RPMI7951 (cell line): Measurements from ENCODE around the gene ZNF827. TPM values are rescaled to one million over a fixed set of nuclear protein-coding genes. Genes with fewer than 3 reads are reported as not detected.
A peak's percentile ranks its signal among the peaks of the same experiment; 100 is the strongest.
"Not testable (repeated sequence)": the region's sequence is repeated elsewhere in the genome, so short reads cannot be mapped to it uniquely, and the experiment has no call there.

Experiments used
- DNase-seq: peaks from one replicate; pipeline ENCODE4 v3.0.0-alpha.2; 2012; ENCODE audit warnings: low read depth
- total RNA-seq: library from RNA; depleted of rRNA; stranded (reverse); fragments of >200 nt; shearing (Covaris generic); gene quantifications from 2 replicates; pipeline ENCODE4 v1.2.3, GENCODE V29; 2014

ZNF827 gene
- total RNA-seq, 1 experiment from 2014 or later = 6.5 TPM

DNA sequence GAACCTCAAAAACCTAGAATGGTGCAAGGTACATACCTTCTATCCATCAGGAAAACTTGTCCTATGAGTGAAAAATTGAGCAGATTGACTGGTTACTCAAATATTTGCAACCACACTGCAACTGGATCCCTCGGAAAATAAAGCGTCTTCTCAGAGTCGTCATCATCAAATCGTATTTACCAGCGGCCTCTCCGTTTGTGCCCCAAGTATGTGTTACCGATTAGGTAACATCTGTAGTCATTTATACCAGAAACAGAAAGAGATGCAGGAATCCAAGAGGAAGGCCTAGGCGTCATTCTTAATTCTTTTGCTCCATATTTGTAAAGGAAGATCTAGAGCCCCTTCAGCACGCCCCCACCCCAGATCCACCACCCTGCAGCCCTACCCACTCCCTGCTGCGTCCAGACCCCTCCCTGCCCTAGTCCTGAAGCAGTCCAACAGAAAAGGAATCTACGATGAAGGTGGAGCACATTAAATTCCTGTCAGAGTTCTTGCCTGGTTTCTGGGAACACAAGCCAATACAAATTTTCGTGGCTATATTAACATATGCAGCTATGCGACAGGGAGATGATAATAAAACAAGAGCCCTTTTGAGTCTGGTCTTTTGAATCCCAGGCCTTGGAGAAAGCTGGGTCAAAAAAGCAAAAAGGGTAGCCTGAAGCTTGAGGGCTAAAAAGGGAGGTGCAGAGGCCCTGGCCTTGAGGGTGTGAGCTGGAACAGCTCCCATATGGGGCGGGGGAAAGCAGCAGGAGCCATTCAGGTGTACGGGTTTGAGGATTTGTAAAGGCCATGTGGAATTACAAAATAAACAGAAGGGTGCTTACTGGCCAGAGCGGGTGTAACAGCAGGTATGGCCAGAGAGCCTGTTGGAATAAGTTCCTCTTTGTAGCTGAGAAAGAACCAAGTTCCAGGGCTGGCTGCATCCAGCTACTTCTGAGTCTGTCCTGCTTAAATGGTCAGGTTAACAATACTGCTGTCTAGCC lies 77.0 kb downstream of the ZNF827 start:
- DNase-seq = no peak

DNA sequence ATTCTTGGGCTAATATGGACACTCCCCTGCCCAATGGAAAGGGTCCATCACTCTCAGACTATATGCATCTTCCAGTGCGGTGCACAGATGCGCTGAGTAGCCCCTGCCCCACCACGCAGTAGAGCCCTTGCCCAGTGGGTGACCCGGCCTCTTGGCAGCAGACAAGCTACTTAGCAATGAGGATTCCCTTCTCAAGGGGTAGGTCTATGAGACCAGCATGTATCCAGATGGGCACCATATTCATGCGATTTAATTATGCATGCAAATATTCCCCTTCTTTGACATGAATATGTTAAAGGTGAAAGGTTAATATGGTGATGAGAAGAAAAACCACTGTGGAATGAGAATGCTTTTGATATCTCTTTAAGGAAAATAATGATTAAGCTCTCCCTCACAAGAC lies 77.7 kb downstream of the ZNF827 start:
- no peak for DNase-seq

DNA sequence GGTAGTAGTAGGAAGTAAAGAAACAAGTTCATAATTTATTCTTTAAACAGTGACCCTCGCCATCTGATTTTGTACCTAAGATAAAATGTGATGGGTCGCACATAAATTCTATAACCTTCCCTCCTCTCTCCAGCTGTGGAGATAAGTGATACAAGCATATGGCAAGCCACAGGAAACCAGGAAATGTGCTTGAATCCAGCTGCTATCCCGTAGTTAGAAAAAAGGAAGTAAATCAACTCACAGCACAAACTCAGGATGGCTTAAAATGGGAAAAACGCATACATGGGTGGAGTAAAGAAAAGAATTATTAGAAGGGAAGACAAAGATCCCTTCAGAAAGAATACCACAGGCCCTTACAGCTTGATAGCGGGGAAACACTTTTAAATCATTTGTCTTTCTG lies 78.2 kb downstream of the ZNF827 start:
- DNase-seq = no peak

DNA sequence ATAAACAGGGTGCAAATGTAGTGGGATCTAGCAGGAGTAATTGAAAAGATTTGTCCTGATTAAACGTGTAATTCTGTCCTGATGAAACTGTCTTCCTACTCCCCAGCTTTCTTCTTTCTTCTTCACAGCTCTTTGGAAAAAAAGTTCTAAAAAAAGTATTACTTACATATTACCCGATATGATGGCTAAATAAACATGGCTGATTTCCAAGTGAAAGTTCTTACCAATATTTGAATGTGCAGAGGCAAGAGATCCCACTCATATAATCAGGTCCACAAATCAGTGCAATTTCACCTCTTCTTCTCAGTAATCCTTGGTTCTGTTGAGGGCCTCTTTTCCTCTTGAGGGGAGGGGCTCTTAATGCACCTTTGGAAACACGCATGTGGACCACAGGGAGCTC lies 78.7 kb downstream of the ZNF827 start:
- DNase-seq = no peak

DNA sequence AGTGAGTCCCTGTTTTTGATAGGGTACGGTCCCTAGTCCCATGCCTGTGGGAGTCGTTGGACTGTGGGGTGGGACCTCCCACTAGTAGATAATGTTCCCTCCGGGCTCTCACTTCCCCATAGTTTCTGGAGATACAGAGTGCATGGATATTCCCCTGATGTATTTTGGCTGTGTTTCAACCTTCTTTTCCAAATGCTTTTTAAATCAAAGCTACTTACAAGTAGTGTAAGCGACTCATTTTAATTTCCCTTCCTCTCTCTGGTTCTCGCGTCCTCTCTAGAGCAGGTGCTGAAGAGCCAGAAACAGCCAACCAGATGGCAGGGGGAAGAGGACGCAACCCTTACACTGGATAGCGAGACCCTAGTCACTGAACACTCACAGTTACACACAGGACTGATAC lies 79.2 kb downstream of the ZNF827 start:
- DNase-seq = no peak

DNA sequence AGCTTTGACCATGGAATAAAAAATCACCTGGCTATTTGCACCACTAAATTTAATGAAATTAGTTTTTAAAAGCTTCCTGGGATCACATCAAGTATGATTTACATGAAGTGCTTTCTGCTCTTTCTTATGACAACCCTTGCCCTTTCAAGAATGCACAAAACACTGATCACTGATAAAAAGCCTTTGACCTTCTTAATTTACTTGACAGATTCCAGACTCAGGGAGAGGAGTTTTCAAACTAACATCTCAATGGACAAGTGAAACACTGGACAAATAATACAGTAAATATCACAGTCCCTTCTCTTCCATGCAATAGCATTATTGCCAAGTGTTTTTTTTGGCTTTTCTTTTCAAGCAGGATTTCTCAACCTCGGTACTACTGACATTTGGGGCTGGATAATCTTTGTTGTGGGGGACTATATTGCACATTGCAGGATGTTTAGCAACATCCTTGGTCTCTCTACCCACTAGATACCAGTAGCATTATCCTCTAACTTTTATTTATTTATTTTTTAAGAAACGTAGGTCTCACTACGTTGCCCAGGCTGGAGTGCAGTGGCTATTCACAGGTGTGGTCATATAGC lies 86.3 kb downstream of the ZNF827 start:
- DNase-seq = no peak

DNA sequence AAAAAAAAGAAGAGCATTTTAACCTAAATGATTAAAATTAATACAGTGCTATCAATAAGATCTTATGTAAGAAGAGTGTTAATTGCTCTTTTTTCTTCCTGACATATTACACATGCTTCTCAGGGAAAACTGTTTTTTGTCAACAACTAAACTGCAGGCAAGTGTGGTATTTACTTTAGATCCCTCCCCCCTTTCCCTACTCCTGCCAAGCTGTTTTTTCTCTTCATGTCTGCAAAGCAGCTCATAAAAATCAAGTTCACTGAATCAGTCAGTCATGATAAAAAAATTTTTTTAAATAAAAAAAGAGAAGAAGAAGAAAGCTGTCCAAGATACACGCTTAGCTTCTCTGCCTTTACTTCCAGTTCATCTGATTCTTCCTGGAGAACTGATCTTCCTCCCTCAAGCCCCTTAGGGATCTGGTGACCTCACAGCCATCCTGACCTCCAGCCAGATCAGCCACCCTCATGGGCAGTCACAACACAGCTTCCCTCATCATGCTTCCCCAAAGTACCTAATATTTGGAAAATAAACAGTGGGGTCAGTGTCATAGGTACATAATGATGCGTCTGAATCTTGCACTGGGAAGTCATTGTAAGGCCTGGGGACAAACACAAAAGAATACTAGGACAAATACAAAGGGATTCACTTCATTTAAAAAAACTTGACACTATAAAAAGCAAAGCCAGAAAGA lies 87.0 kb downstream of the ZNF827 start:
- no peak for DNase-seq

DNA sequence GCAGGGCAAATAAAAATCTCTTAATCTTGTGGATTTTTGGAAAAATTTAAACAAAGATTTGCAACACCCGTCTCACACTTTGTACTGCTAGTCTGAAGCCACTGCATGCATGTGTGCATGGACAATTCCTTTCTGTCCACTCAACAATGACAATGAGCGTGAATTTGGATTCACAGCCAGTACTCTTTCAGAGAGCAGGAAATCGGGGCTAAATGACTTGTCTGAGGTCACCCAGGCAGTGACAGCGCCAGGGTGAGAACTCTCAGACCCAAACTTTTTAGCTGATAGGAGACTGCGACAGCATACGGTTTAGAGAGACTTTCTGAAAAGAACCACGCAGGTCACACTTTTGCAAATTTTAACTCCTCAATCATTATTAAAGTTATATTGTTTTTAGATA lies 90.9 kb downstream of the ZNF827 start:
- DNase-seq = no peak

DNA sequence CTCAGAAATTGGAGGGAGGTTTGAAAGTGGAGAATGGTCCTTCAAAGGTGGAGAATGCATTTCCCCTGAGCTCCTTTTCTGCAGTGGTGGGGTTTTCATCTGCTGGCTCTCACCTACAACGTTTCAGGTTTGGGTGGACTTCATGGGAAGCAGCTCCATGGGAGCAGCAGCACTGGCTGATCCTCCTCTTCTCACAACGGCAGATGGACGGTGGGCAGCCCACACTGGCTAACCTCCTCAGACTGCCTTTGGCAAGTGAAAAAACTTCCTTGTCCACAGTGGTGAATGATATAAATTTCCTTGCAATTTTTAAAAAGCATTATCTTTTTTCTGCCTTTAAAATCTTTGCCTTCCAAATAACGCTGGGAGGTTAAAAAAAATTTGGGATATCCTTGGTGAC lies 93.5 kb downstream of the ZNF827 start:
- DNase-seq = no peak

DNA sequence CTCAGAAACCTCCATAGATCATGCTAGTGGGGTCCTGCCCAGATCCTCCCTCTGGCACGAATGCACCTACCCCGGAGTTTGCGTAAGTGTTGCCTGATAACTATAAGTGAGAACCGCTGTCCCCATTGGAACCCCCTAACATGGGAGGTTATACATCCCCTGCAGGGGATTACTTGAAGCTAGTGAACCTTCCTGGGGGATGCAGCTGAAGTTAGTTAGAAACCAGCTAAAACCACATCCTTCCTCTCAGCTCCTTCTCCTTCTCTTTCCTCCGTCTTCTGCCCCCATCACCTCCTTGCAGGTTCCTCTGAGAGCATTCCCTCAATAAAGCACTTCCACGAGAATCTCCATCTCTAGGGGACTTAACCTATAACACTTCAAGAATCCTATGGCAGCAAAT lies 95.0 kb downstream of the ZNF827 start:
- peak; percentile 30 for DNase-seq

DNA sequence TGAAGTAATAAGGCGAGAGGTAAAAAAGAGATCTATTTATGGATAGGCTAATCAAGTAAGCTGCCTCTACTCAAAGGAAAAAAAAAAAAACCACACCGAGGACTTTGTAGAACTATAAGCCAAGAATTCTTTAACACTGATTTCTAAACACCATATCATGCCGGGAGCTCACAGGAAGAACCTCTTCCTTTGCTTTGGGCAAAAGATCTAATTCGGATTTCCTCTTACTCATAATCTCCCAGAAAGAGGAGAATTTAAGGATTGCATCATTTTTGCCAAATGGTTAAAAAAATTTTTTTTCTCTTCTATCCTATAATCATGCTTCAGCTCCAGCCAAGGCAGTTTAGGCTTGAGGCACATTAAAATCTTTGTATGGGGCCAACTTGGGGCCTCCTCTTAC lies 95.5 kb downstream of the ZNF827 start:
- peak; percentile 89 for DNase-seq

DNA sequence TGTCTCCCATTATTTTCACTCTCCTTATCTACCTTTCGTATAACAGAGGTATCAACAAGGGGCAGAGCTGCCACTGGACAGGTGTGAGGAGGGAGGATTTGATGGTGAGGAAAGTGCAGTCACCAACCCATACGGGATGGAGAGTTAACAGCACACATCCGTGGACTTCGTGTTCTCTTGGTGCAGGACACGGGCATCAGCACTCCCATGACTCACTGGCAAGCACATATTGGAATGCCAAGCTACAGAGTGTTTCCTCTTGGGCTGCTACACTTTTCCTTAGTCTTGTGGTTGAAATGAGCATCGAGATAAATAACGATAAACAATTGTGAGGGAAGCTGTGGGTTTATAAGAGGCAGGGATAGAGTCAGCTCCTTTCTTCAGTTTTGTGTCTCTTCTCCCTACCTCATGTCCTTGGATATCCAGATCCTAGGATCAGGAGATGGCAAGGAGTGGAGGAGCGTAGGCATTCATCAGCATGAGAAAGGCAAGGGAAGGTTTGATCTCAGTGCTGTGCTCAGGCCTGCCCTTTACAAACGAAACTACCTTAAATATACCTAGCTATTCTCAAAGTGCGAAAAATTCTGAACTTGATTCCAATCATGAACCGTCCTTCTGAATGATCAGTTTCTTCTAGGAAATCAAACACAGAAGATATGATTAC lies 96.3 kb downstream of the ZNF827 start:
- DNase-seq = peak; percentile 82

DNA sequence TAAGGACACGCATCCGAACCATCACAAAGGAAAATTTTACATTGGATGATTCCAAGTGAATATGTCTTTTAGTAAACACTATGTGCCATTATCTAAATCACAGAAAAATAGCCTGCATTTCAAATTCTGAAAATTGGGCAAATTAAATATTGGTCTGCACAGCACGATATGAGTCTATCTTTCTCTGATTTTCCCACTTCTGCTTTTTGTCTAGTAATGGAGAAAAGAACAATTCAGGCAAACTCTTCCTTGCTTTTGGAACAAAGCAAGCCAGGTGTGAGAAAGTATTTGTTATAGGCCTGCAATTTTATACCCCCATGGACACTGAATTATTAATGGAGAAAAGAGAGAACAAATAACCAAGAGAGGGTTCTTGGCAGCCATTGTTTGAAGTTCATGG lies 97.8 kb downstream of the ZNF827 start:
- DNase-seq = no peak

DNA sequence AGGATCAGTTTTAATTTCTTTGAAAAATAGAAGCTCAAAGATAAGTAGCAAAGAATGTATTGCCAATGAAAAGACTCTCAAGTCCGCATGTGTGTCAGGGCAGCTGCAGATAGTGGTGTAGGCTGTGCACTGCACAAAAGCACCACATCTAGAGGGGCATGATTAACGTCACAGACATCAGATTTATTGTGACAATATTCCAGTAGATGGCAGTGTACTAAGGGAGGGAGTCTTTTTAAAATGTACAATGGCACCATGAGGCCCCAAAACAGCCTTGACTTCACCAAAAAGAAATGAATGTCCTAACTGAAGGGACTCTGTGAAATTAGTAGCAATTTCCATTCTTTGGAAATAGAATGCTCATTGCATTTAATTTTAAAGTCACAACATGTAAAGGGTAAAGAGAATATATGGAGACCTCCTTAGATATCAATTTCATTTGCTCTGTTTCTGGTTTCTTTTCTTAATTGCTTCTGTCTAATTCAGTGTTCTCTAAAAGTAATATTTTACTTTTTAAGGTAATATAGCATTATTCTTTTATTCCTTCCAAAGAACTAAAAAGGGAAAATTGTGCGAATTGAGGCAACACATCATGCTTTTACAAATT lies 98.4 kb downstream of the ZNF827 start:
- DNase-seq = peak; percentile 72

DNA sequence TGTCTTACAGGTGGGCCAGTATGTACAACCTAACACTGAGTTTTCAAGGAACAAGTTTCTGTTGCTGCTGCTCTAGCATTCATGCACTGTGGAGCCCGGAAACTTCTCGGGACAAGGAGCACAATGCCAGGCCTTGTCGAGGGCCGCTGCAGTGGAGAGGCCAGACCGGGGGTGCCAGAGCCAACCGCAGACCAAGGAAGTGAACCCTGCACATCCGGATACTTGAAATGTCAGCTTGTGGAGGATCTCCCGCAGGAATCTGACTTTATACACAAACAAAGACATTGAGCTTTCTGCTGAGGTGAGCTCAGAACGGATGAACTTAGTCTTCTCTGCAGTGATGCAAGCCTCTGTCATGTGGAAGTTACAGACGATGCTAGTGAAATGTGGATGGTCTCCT lies 99.5 kb downstream of the ZNF827 start:
- peak; percentile 90 for DNase-seq

DNA sequence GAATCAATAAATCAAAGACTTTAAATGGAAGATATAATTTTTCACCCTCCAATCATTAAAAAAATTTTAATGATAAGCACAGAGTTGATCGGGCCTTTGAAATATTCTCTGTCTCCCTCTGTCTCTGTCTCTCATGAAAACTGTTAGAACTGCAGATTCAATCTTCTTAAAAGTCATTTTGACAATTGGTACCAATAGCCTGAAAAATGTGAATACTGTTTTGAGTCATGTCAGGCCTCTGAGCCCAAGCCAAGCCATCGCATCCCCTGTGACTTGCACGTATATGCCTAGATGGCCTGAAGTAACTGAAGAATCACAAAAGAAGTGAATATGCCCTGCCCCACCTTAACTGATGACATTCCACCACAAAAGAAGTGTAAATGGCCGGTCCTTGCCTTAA lies 106.2 kb downstream of the ZNF827 start:
- DNase-seq = not testable (repeated sequence)

DNA sequence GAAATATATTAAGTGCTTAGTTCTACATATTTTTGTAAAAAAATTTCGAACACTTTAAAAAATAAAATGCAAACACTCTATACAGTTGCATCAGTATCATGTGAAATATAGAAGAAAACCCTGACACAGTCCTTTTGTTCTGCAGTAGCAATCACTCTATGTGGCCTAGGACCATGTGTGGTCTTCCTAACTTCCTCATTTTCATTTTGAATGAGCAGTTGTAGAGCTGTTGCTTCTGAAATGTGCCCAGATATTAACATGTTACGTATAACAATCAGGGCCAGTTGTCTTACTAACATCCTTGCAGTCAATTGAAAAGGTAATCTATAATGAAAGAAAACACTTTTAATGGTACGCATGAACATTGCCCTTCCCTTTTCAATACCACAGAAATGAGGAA lies 107.9 kb downstream of the ZNF827 start:
- DNase-seq = no peak

DNA sequence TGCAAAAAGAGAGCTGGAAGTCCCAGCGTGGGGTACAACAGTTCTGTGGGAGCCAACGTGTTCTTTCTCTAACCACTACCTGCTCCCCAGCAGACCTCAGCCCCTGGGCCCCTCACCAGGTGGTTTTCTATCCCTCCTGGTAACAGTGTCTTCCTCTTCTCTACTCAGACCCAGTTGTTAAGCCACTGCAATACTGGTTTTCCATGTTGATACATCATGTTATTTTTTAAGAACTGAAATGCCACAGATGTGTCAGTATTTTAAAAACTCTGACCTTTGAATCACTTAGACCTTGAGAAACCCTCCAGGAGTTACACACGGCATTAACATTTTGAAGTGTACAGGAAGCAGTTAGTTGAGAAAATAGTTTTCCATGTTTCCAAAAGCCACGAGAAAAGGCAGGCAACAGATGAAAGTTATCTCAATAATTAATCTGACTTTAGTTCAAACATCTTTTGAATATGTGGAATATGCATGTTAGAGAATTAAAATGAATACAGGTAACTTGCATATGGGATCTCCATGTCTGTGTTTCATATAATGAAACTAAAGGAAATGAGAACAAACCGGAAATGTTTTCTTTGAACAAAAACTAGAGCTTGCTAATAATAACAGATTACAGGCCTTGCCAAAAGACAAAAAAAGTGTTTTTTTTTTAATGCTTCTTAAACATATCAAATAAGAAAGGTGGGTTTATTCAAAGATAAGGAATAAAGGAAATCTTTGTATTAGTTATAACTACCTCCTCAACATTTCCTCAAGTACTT lies 108.8 kb downstream of the ZNF827 start:
- DNase-seq = no peak

DNA sequence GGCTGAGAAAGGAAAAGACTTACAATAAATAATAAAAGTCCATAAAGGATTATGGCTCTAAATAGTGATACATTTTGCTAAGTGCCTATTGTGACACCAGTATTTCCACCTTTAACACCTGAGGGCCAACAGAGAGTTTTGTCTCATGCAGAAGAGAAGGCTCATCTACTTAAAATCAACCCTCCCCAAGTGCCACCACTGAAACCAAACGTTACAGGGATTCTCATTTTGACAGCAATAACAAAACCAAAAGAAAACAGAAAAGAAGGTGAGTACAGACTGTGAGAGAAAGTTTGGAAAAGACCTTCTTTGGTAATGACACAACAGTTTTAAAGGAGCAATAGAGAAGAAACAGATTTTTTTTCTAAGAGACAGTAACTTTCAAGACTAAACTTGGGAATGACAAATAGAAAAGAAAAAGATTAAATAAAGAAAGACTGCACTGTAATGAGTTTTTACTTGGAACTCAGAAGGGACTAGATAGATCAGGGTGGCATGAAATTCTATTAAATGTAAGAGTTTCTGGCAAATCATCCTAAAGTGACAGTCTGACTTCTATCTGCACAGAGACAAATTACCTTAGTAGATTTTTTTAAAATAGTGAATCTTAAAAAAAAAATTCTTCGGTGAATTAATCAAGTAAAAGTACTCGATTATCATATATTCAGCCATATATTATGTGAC lies 109.7 kb downstream of the ZNF827 start:
- DNase-seq = no peak

DNA sequence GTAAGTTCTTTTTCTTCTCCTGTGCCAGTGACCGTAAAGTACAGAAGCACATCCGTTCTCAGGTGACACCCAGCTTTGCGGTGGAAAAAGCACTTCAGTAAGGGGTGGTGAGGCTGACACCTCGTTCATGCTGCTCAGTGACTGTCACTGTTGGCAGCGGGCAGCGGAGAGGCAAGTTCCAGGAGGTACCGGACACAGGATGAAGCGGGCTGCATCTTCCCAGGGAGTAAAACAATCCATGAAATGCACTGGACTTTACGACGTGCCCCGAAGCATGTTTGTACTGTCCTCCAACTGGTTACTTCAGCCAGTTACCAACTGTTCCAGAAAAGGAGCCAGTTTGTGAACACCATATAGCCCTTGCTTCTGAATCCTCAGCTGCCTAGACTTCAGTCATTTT lies 110.7 kb downstream of the ZNF827 start:
- no peak for DNase-seq
